ENCODE results near the gene NFIX. TPM values are rescaled to one million over a fixed set of nuclear protein-coding genes. Genes with fewer than 3 reads are reported as not detected.

Gene NFIX
- total RNA-seq, 4 donors from 2014 or later, result 31.9 to 128 (median 105) TPM

DNA sequence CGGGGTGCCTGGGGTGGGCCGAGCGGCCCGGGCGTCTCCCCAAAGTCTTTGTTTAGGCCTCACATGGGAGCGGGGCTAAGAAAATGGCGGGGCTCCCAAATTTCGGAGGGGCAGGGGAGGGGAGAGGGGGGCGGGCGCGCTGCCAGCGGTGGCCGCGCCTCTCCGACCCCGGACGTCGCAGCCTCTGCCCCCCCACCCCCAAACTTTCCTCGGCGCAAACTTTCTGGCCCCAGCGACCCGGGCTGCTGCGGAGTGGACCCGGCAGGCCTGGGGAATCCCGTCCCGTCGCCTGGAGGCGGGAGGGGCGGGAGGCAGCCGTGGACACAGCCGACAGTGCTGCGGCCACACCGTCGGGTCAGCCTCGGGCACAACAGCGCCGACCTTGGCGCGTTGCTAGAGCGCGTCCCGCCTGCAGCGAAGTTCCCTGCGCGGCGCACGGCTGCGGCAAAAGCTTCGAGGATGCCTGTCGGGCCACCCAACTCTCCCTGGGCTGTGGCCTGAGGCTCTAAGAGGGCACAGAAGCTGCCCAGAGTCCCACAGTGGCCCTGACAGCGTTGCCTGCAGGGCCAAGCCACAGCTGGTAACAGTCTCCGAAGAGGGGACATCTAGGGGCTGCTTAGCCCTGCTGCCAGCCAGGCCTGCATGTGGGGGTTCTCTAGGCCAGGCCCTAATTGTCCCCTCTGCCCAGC, 1.3 kb downstream of the NFIX start:
- TF ChIP-seq POLR2A (IDR thresholded peaks at IDR 0.05), result no peak
- TF ChIP-seq, protein P1, sequence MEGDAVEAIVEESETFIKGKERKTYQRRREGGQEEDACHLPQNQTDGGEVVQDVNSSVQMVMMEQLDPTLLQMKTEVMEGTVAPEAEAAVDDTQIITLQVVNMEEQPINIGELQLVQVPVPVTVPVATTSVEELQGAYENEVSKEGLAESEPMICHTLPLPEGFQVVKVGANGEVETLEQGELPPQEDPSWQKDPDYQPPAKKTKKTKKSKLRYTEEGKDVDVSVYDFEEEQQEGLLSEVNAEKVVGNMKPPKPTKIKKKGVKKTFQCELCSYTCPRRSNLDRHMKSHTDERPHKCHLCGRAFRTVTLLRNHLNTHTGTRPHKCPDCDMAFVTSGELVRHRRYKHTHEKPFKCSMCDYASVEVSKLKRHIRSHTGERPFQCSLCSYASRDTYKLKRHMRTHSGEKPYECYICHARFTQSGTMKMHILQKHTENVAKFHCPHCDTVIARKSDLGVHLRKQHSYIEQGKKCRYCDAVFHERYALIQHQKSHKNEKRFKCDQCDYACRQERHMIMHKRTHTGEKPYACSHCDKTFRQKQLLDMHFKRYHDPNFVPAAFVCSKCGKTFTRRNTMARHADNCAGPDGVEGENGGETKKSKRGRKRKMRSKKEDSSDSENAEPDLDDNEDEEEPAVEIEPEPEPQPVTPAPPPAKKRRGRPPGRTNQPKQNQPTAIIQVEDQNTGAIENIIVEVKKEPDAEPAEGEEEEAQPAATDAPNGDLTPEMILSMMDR (IDR thresholded peaks at IDR 0.05 in 4 of 5, conservative IDR thresholded peaks at IDR 0.05 in 1 of 5), result no peak
- Histone ChIP-seq H3K4me3 (peak overlapping the region; percentile 63 to 86 (median 80)), H3K27ac (peak overlapping the region; percentile 97 to 100 (median 99)), H3K27me3 (no peaks in the 10 kb centered on the region), H3K4me1 (peaks cover 45 to 51% of the 10 kb centered on the region in 2 donors), H3K9me3 (no peaks in the 10 kb centered on the region), H3K36me3 (no peaks in the 10 kb centered on the region)
- peak; percentile 39 to 47 for ATAC-seq
- intact Hi-C loops (cut with DNase I; ENCODE audit: low total_unique reads) (loop anchor here (2.0 kb wide), 2 partner anchors 16 to 30 kb away; no protein-coding TSS in a partner anchor), in situ Hi-C loops (cut with MboI; ENCODE audit: low sequenced_read_pairs in 4 of 4) (no loop called here)
- peak in 1 of 2 donors; percentile 66 for DNase-seq

DNA sequence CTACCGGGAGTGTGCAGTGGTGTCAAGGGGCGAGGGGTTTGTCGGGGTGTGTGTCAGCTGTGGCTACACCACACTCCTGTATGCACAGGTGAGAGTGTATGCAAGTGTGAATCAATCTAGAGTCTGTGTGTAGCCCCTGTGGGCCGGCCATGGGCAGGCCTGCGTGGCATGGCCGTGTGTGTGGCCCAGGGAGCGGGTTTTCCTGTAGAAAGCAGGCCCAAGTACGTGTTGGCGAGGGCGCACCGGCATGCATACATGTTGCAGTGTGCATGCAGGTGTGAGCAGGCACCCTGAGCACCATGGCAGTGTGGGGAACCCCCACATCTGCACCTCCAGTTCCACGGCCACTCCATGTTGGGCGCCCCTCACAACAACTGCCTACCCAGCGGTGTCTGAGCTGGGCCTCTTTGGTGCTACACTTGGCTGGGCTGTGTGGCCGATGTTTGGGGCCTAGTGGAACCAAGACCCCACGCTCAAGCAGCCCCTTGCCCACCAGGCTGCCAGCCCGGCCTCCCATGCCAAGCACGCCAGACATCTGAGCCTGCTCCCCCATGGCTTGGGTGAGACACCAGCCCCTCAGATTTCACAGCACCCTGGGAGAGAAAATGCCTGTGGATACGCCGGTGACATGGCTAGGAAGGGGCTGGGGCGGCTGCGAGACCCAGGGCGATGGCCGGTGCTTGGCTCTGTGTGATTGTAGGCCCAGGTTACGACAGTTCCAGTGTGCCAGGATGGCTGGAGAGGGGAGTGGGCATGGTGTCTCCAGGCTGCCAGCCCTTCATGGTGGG, 2.1 kb downstream of the NFIX start:
- Histone ChIP-seq H3K27me3 (no peaks in the 10 kb centered on the region), H3K4me3 (peak overlapping the region; percentile 63 to 86 (median 80)), H3K9me3 (no peaks in the 10 kb centered on the region), H3K4me1 (peaks cover 48 to 54% of the 10 kb centered on the region in 2 donors), H3K36me3 (no peaks in the 10 kb centered on the region), H3K27ac (peak overlapping the region; percentile 97 to 100 (median 99))
- no peak for DNase-seq
- TF ChIP-seq POLR2A (IDR thresholded peaks at IDR 0.05), result no peak
- TF ChIP-seq, protein P1 (IDR thresholded peaks at IDR 0.05 in 4 of 5, conservative IDR thresholded peaks at IDR 0.05 in 1 of 5), result no peak
- intact Hi-C loops (cut with DNase I; ENCODE audit: low total_unique reads) (loop anchor here (2.0 kb wide), 2 partner anchors 15 to 29 kb away; no protein-coding TSS in a partner anchor), in situ Hi-C loops (cut with MboI; ENCODE audit: low sequenced_read_pairs in 4 of 4) (no loop called here)
- no peak for ATAC-seq

DNA sequence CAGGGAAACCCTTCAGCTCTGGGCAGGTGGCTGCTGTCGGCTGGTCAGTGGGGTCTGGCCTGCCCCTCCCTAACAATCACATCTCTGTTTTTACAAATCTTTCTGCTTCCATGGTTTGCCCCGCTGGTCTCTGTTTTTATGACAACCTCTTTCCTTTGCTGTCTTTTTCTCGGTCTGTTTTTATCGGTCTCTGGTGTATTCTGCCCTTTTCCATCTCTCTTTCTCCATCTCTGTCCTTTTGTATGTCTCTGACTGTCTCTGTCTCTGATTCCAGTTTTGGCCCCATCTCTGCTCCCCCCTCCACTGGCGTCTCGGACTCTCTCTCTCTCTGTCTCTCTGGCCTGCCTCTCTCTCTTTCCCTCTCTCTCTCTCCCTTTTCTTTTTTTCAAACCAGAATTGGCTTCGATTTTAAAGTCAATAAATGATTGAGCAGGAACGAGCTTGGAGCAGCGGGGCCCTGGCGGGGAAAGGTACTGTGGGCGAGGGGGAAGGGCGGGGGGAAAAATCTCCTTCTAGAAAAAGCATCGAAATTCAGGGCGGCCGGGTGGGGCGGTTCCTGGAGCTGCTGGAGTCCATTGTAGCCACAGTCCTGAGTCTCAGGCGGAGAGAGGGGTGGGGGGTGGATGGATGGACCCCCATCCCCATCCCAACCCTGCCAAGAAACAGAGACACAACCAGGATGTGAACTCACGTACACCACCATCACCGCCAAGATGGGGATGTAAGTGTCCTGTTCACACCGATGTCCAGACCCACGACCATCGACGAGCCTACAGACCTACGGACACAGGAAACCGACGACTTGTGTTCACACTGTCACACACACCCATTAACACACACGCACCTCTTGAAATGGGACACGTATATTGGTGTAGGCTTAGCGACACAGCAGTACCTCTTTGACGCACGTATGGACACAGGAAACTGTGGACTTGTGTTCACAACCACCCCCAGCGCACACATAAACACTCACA, 3.0 kb downstream of the NFIX start:
- TF ChIP-seq POLR2A (IDR thresholded peaks at IDR 0.05), result no peak
- in situ Hi-C loops (cut with MboI; ENCODE audit: low sequenced_read_pairs in 4 of 4), result no loop called here
- intact Hi-C loops (cut with DNase I; ENCODE audit: low total_unique reads), result loop anchor here (2.0 kb wide), 2 partner anchors 15 to 29 kb away; no protein-coding TSS in a partner anchor

DNA sequence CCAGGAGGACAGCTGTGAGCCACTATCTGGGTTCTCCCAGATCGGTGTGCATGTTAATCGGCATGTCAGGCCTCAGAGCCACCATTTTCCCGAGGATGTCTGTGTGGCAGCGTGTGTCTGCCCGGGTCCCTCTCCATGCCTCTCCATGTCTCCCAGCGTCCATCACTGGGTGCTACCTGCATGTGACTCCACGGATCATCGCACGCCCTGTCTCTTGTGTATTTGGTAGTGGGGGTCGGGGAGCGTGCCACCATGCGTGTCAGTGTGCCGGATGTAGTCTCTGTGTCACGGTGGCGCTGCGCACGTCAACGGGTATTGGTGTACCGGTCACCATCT, 5.9 kb downstream of the NFIX start:
- no peaks in the 10 kb centered on the region for H3K9me3 ChIP-seq
- DNase-seq (no peak), ATAC-seq (no peak)
- no peaks in the 10 kb centered on the region for H3K27me3 ChIP-seq
- peak overlapping the region; percentile 97 to 100 (median 99) for H3K27ac ChIP-seq
- intact Hi-C loops (cut with DNase I; ENCODE audit: low total_unique reads) (loop anchor here (5.0 kb wide), 1 partner anchor 61 kb away; no protein-coding TSS in a partner anchor), in situ Hi-C loops (cut with MboI; ENCODE audit: low sequenced_read_pairs in 4 of 4) (no loop called here)
- H3K4me3 ChIP-seq, result peak overlapping the region; percentile 55 to 66 (median 61)
- TF ChIP-seq, protein P1 (IDR thresholded peaks at IDR 0.05 in 4 of 5, conservative IDR thresholded peaks at IDR 0.05 in 1 of 5), result no peak
- TF ChIP-seq POLR2A (IDR thresholded peaks at IDR 0.05), result no peak
- H3K36me3 ChIP-seq, result no peaks in the 10 kb centered on the region
- H3K4me1 ChIP-seq, result peaks cover 80 to 90% of the 10 kb centered on the region in 2 donors

More for the DNA sequence above, 3.0 kb downstream of the NFIX start:
- no peaks in the 10 kb centered on the region for H3K27me3 ChIP-seq
- H3K9me3 ChIP-seq, result no peaks in the 10 kb centered on the region
- H3K36me3 ChIP-seq, result no peaks in the 10 kb centered on the region
- ATAC-seq (no peak), DNase-seq (no peak)
- H3K4me1 ChIP-seq, result peaks cover 54 to 63% of the 10 kb centered on the region in 2 donors
- H3K4me3 ChIP-seq, result peak overlapping the region; percentile 63 to 86 (median 80)
- H3K27ac ChIP-seq, result peak overlapping the region; percentile 97 to 100 (median 99)

Measured in gastrocnemius medialis (tissue), 4 donors.